CD1c-positive myeloid dendritic cell (primary cell): ENCODE results near the gene EPB41L1.
A peak's percentile ranks its signal among the peaks of the same experiment; 100 is the strongest.

ENCODE experiments used
- DNase-seq: peaks from one replicate; pipeline ENCODE4 v3.0.0-alpha.2; 2016; ENCODE audit errors: extremely low spot score

Gene EPB41L1

GRCh38 chr20:36184816-36185776 lies 30.6 kb downstream of the EPB41L1 start:
- no peak for DNase-seq

- DNase-seq, result no peak
These were observed 39.6 kb downstream of the EPB41L1 start for GRCh38 chr20:36193977-36194712.

GRCh38 chr20:36196676-36197075 lies 42.1 kb downstream of the EPB41L1 start:
- DNase-seq, result no peak

GRCh38 chr20:36197271-36197670 lies 42.7 kb downstream of the EPB41L1 start:
- DNase-seq, result no peak

GRCh38 chr20:36199345-36200257 lies 45.1 kb downstream of the EPB41L1 start:
- DNase-seq, result peak; percentile 64

- no peak for DNase-seq
These were observed 45.9 kb downstream of the EPB41L1 start for GRCh38 chr20:36200451-36200850.

- DNase-seq, result no peak
These were observed 46.7 kb downstream of the EPB41L1 start for GRCh38 chr20:36201198-36201597.

GRCh38 chr20:36202891-36203338 lies 48.4 kb downstream of the EPB41L1 start:
- DNase-seq, result peak; percentile 75

- no peak for DNase-seq
These were observed 49.3 kb downstream of the EPB41L1 start for GRCh38 chr20:36203861-36204260.

GRCh38 chr20:36205026-36205425 lies 50.5 kb downstream of the EPB41L1 start:
- DNase-seq, result no peak

- no peak for DNase-seq
These were observed 51.5 kb downstream of the EPB41L1 start for GRCh38 chr20:36206068-36206467.

- DNase-seq, result no peak
These were observed 52.1 kb downstream of the EPB41L1 start for GRCh38 chr20:36206641-36207040.

- DNase-seq, result no peak
These were observed 53.1 kb downstream of the EPB41L1 start for GRCh38 chr20:36207602-36208001.

- DNase-seq, result no peak
These were observed 53.7 kb downstream of the EPB41L1 start for GRCh38 chr20:36208257-36208656.

GRCh38 chr20:36210436-36211021 lies 56.0 kb downstream of the EPB41L1 start:
- DNase-seq, result no peak

- no peak for DNase-seq
These were observed 58.8 kb downstream of the EPB41L1 start for GRCh38 chr20:36213362-36213761.

- DNase-seq, result no peak
These were observed 60.2 kb downstream of the EPB41L1 start for GRCh38 chr20:36214684-36215256.

GRCh38 chr20:36215778-36216177 lies 61.2 kb downstream of the EPB41L1 start:
- no peak for DNase-seq

- DNase-seq, result no peak
These were observed 61.9 kb downstream of the EPB41L1 start for GRCh38 chr20:36216314-36217025.

GRCh38 chr20:36217226-36217625 lies 62.7 kb downstream of the EPB41L1 start:
- DNase-seq, result no peak
